H9 (cell line): ENCODE measurements around the gene VCP. TPM values are rescaled to one million over a fixed set of nuclear protein-coding genes. Genes with fewer than 3 reads are reported as not detected.

Experiments used
- DNase-seq: peaks from one replicate; pipeline ENCODE4 v3.0.0-alpha.2; 2017
- H2AFZ ChIP-seq: one replicate; pipeline ENCODE4 v1.6.1; 2013; ENCODE audit warnings: mild to moderate bottlenecking, low read length, control low read depth, moderate library complexity
- H2AK5ac ChIP-seq: 2 replicates; pipeline ENCODE4 v1.6.1; 2013; ENCODE audit warnings: low read length, control low read depth, mixed read lengths; ENCODE audit not compliant: insufficient read length
- H2BK120ac ChIP-seq: one replicate; pipeline ENCODE4 v1.6.1; 2013; ENCODE audit warnings: low read depth, mild to moderate bottlenecking, low read length, control low read depth, inconsistent platforms; ENCODE audit not compliant: poor library complexity, severe bottlenecking
- H2BK12ac ChIP-seq: 2 replicates; pipeline ENCODE4 v1.6.1; 2013; ENCODE audit warnings: low read length, control low read depth, mixed read lengths, low read depth; ENCODE audit not compliant: insufficient read length
- H2BK15ac ChIP-seq: 2 replicates; pipeline ENCODE4 v1.6.1; 2013; ENCODE audit warnings: low read depth, low read length, control low read depth
- H2BK20ac ChIP-seq: one replicate; pipeline ENCODE4 v1.6.1; 2013; ENCODE audit warnings: low read depth, mild to moderate bottlenecking, low read length, control low read depth, inconsistent platforms; ENCODE audit not compliant: poor library complexity, severe bottlenecking
- H2BK5ac ChIP-seq: 2 replicates; pipeline ENCODE4 v1.6.1; 2013; ENCODE audit warnings: low read length, control low read depth, mixed read lengths; ENCODE audit not compliant: insufficient read length
- H3K14ac ChIP-seq: 2 replicates; pipeline ENCODE4 v1.6.1; 2013; ENCODE audit warnings: low read length, control low read depth; ENCODE audit not compliant: insufficient read depth
- H3K18ac ChIP-seq: 2 replicates; pipeline ENCODE4 v1.6.1; 2013; ENCODE audit warnings: low read depth, mild to moderate bottlenecking, mixed read lengths, low read length, control low read depth; ENCODE audit not compliant: insufficient read length
- H3K23ac ChIP-seq: 2 replicates; pipeline ENCODE4 v1.6.1; 2013; ENCODE audit warnings: low read length, control low read depth, mixed read lengths, low read depth; ENCODE audit not compliant: insufficient read length
- H3K23me2 ChIP-seq: 2 replicates; pipeline ENCODE4 v1.6.1; 2013; ENCODE audit warnings: low read depth, mild to moderate bottlenecking, mixed read lengths, low read length, control low read depth; ENCODE audit not compliant: insufficient read length, poor library complexity, severe bottlenecking
- H3K27ac ChIP-seq: 2 replicates; pipeline ENCODE4 v1.5.1; 2013; ENCODE audit warnings: low read length, control low read depth, mixed read lengths, low read depth; ENCODE audit not compliant: insufficient read length
- H3K27me3 ChIP-seq: 2 replicates; pipeline ENCODE4 v1.6.1; 2013; ENCODE audit warnings: low read length, control low read depth, inconsistent platforms; ENCODE audit not compliant: insufficient read depth
- H3K4ac ChIP-seq: 2 replicates; pipeline ENCODE4 v1.6.1; 2013; ENCODE audit warnings: low read depth, mild to moderate bottlenecking, control low read depth, inconsistent platforms, low read length, moderate library complexity
- H3K4me1 ChIP-seq: 2 replicates; pipeline ENCODE4 v1.6.1; 2013; ENCODE audit warnings: low read length, control low read depth, inconsistent platforms; ENCODE audit not compliant: insufficient read depth
- H3K4me2 ChIP-seq: 2 replicates; pipeline ENCODE4 v1.6.1; 2013; ENCODE audit warnings: low read length, control low read depth, mixed read lengths; ENCODE audit not compliant: insufficient read length, insufficient read depth
- H3K56ac ChIP-seq: 2 replicates; pipeline ENCODE4 v1.6.1; 2013; ENCODE audit warnings: low read depth, mild to moderate bottlenecking, mixed read lengths, low read length, control low read depth; ENCODE audit not compliant: insufficient read length
- H3K79me1 ChIP-seq: 2 replicates; pipeline ENCODE4 v1.6.1; 2013; ENCODE audit warnings: low read depth, mild to moderate bottlenecking, moderate library complexity, low read length, control low read depth, inconsistent platforms; ENCODE audit not compliant: insufficient read depth, poor library complexity, severe bottlenecking
- H3K79me2 ChIP-seq: 2 replicates; pipeline ENCODE4 v1.6.1; 2013; ENCODE audit warnings: low read length, control low read depth, inconsistent platforms; ENCODE audit not compliant: insufficient read depth
- H3K9ac ChIP-seq: 2 replicates; pipeline ENCODE4 v1.6.1; 2013; ENCODE audit warnings: low read length, control low read depth, mixed read lengths; ENCODE audit not compliant: insufficient read length; ENCODE audit errors: extremely low read depth
- H3K9me3 ChIP-seq: one replicate; pipeline ENCODE4 v1.6.1; 2013; ENCODE audit warnings: low read depth, low read length, inconsistent platforms; ENCODE audit not compliant: control insufficient read depth
- H3T11ph ChIP-seq: one replicate; pipeline ENCODE4 v1.6.1; 2013; ENCODE audit warnings: mild to moderate bottlenecking, low read length, control low read depth, inconsistent platforms
- H4K20me1 ChIP-seq: one replicate; pipeline ENCODE4 v1.6.1; 2013; ENCODE audit not compliant: control insufficient read depth, insufficient read length, insufficient read depth
- H4K5ac ChIP-seq: 2 replicates; pipeline ENCODE4 v1.6.1; 2013; ENCODE audit warnings: low read depth, mild to moderate bottlenecking, mixed read lengths, low read length, control low read depth; ENCODE audit not compliant: insufficient read length
- H4K8ac ChIP-seq: replicated peaks from 2 replicates; pipeline ENCODE4 v1.6.1; 2013; ENCODE audit warnings: low read length, control low read depth, mixed read lengths, low read depth; ENCODE audit not compliant: insufficient read length
- H4K91ac ChIP-seq: 2 replicates; pipeline ENCODE4 v1.6.1; 2013; ENCODE audit warnings: low read depth, mild to moderate bottlenecking, moderate library complexity, mixed read lengths, low read length, control low read depth; ENCODE audit not compliant: insufficient read length
- H3K27ac Mint-ChIP-seq, 3 experiments: 2 replicates in 2 of 3; 3 replicates in 1 of 3; pipeline ENCODE4 v1.8.0; 2020 to 2021; ENCODE audit warnings: mixed read lengths in 3 of 3, mild to moderate bottlenecking in 1 of 3, moderate library complexity in 1 of 3
- H3K27me3 Mint-ChIP-seq: 2 replicates; pipeline ENCODE4 v1.8.0; 2021; ENCODE audit warnings: low read depth, mild to moderate bottlenecking, moderate library complexity, mixed read lengths
- H3K36me3 Mint-ChIP-seq, 3 experiments: 2 replicates in 2 of 3; 3 replicates in 1 of 3; pipeline ENCODE4 v1.8.0; 2020 to 2021; ENCODE audit warnings: low read depth in 3 of 3, mixed read lengths in 3 of 3; ENCODE audit not compliant: insufficient read depth in 1 of 3
- H3K4me1 Mint-ChIP-seq, 2 experiments: 2 replicates each; pipeline ENCODE4 v1.8.0; 2020; ENCODE audit warnings: mixed read lengths in 2 of 2
- H3K4me3 Mint-ChIP-seq, 2 experiments: 2 replicates in 1 of 2; 3 replicates in 1 of 2; pipeline ENCODE4 v1.8.0; 2020 to 2021; ENCODE audit warnings: mild to moderate bottlenecking in 2 of 2, mixed read lengths in 2 of 2, moderate library complexity in 1 of 2
- H3K9me3 Mint-ChIP-seq, 2 experiments: 2 replicates in 1 of 2; 3 replicates in 1 of 2; pipeline ENCODE4 v1.8.0; 2020; ENCODE audit warnings: mild to moderate bottlenecking in 2 of 2, mixed read lengths in 2 of 2, moderate library complexity in 1 of 2
- WGBS: extraction: QIAGEN DNeasy Blood & Tissue Kit; methylation state at CpG from one replicate; pipeline ENCODE4 v1.1.7; 2013; ENCODE audit warnings: missing lambda C conversion rate, low lambda C conversion rate, mixed read lengths; ENCODE audit not compliant: insufficient read length; ENCODE audit errors: extremely low coverage; 5-methylcytosine and 5-hydroxymethylcytosine counted together
- total RNA-seq: library from RNA; stranded (reverse); gene quantifications from 2 replicates; pipeline ENCODE4 v1.2.1, GENCODE V29; 2021
- TF ChIP-seq, protein P1 (sequence below): fragments of 200-600 bp; sonication (generic); conservative IDR thresholded peaks from 3 replicates; pipeline ENCODE4 v1.8.0; 2021; ENCODE audit warnings: antibody characterized with exemption, mild to moderate bottlenecking

The VCP gene
- total RNA-seq, 1 experiment from 2014 or later, result 407 TPM

DNA sequence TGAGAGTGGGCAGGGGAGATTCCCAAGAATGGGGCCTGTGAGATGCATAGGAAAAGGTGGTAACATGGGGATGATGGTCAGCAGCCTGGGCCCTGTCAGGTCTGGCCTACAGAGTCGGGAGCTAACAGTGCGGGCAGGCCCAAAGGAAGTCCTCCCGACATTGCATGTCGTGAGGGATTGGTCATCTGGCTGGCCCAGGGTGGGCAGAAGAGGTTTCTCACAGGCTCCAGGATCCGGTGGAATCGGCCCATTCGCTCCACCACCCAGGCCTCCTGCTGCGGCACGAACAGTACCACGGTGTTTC is 30.0 kb upstream of the VCP start:
- Histone ChIP-seq H3K4ac (no peak overlapping the region), H3K4me1 (no peaks in the 10 kb centered on the region), H3K27me3 (no peaks in the 10 kb centered on the region), H2BK20ac (no peak overlapping the region), H3K23me2 (peaks cover 10% of the 10 kb centered on the region), H3K23ac (no peak overlapping the region), H2BK5ac (no peak overlapping the region), H2BK12ac (no peak overlapping the region), H4K20me1 (no peaks in the 10 kb centered on the region), H3K4me2 (peak overlapping the region; percentile 72), H3T11ph (no peak overlapping the region), H2AFZ (no peak overlapping the region), H3K18ac (no peak overlapping the region), H2AK5ac (no peak overlapping the region), H3K9ac (peak overlapping the region; percentile 74), H4K5ac (no peak overlapping the region), H3K79me2 (peaks cover 5% of the 10 kb centered on the region; the same call in 1 of the 2 replicates), H3K27ac (no peak overlapping the region), H3K9me3 (no peaks in the 10 kb centered on the region), H2BK120ac (no peak overlapping the region), H4K91ac (no peak overlapping the region), H3K56ac (no peak overlapping the region), H4K8ac (no peak overlapping the region), H3K79me1 (peaks cover 9% of the 10 kb centered on the region), H3K14ac (peak overlapping the region; percentile 63; the same call in 1 of the 2 replicates), H2BK15ac (no peak overlapping the region)
- H3K36me3 Mint-ChIP-seq, result peaks cover 22 to 47% (median 43%) of the 10 kb centered on the region in 3 experiments
- TF ChIP-seq, protein P1, sequence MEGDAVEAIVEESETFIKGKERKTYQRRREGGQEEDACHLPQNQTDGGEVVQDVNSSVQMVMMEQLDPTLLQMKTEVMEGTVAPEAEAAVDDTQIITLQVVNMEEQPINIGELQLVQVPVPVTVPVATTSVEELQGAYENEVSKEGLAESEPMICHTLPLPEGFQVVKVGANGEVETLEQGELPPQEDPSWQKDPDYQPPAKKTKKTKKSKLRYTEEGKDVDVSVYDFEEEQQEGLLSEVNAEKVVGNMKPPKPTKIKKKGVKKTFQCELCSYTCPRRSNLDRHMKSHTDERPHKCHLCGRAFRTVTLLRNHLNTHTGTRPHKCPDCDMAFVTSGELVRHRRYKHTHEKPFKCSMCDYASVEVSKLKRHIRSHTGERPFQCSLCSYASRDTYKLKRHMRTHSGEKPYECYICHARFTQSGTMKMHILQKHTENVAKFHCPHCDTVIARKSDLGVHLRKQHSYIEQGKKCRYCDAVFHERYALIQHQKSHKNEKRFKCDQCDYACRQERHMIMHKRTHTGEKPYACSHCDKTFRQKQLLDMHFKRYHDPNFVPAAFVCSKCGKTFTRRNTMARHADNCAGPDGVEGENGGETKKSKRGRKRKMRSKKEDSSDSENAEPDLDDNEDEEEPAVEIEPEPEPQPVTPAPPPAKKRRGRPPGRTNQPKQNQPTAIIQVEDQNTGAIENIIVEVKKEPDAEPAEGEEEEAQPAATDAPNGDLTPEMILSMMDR, result no peak
- H3K4me1 Mint-ChIP-seq, result peaks cover 12 to 19% of the 10 kb centered on the region in 2 experiments
- peak overlapping the region; percentile 92 to 100 (median 100); a peak in 6 of 7 replicates for H3K27ac Mint-ChIP-seq
- peak overlapping the region; percentile 97 to 98 for H3K4me3 Mint-ChIP-seq
- peak; percentile 35 for DNase-seq
- WGBS, result no CpG with 5 or more reads among the region's 10 CpGs
- no peaks in the 10 kb centered on the region for H3K27me3 Mint-ChIP-seq
- no peaks in the 10 kb centered on the region; a peak in 1 of 5 replicates for H3K9me3 Mint-ChIP-seq
